H1 (cell line): ENCODE data around the gene CRIP1. TPM values are rescaled to one million over a fixed set of nuclear protein-coding genes. Genes with fewer than 3 reads are reported as not detected.

Source experiments
- CTCF ChIA-PET: fragments of 300-600 bp; sonication (Branson Sonifier 250); formaldehyde crosslinking; loops from one replicate; lab custom pipeline; 2021; ENCODE audit not compliant: partially characterized antibody; lab: Charles Lee
- POLR2A ChIA-PET: fragments of 300-600 bp; sonication (Branson Sonifier 250); formaldehyde crosslinking; loops from one replicate; lab custom pipeline; 2021; ENCODE audit warnings: inconsistent platforms; ENCODE audit not compliant: partially characterized antibody; lab: Charles Lee
- DNase-seq, 2 experiments: peaks; one replicate each; pipeline versions ENCODE4 v3.0.0 to v3.0.0-alpha.2; 2010 to 2022; ENCODE audit warnings: low spot score in 2 of 2, low read depth in 1 of 2, mixed read lengths in 1 of 2
- FAIRE-seq: peaks from 2 replicates; lab custom pipeline; 2011; peaks lifted over from hg19 to GRCh38; lab: Jason Lieb, UNC
- H2AFZ ChIP-seq: 2 replicates; pipeline ENCODE4 v1.8.1; 2012; ENCODE audit warnings: low read length, inconsistent platforms
- H2AK5ac ChIP-seq: 2 replicates; pipeline ENCODE4 v1.6.1; 2013; ENCODE audit warnings: low read depth, low read length
- H2BK120ac ChIP-seq: replicated peaks from 2 replicates; pipeline ENCODE3; 2013; ENCODE audit warnings: low read depth, low read length, inconsistent platforms
- H2BK12ac ChIP-seq: 2 replicates; pipeline ENCODE4 v1.6.1; 2013; ENCODE audit warnings: low read depth, low read length
- H2BK15ac ChIP-seq: 2 replicates; pipeline ENCODE4 v1.6.1; 2013; ENCODE audit warnings: low read length
- H2BK20ac ChIP-seq: 2 replicates; pipeline ENCODE4 v1.6.1; 2013; ENCODE audit warnings: low read length
- H2BK5ac ChIP-seq: 2 replicates; pipeline ENCODE4 v1.6.1; 2013; ENCODE audit warnings: low read depth, low read length
- H3K14ac ChIP-seq: 2 replicates; pipeline ENCODE4 v1.6.1; 2013; ENCODE audit warnings: inconsistent platforms; ENCODE audit not compliant: insufficient read length
- H3K18ac ChIP-seq: 2 replicates; pipeline ENCODE4 v1.6.1; 2013; ENCODE audit warnings: low read length; ENCODE audit errors: extremely low read depth
- H3K23ac ChIP-seq: 2 replicates; pipeline ENCODE4 v1.6.1; 2013; ENCODE audit warnings: inconsistent platforms; ENCODE audit not compliant: insufficient read length
- H3K23me2 ChIP-seq: 2 replicates; pipeline ENCODE4 v1.6.1; 2013; ENCODE audit warnings: low read depth, low read length
- H3K27ac ChIP-seq: 2 replicates; pipeline ENCODE4 v1.6.1; 2011; ENCODE audit warnings: low read depth, low read length, inconsistent platforms
- H3K27me3 ChIP-seq, 4 experiments: replicated peaks in 1 of 4; 1 replicate in 1 of 4; 2 replicates in 3 of 4; pipeline versions ENCODE4 v1.6.1 to v1.8.1; 2011 to 2013; ENCODE audit warnings: low read length in 3 of 4, mild to moderate bottlenecking in 3 of 4, inconsistent platforms in 2 of 4, mixed read lengths in 2 of 4, moderate library complexity in 1 of 4; ENCODE audit not compliant: control insufficient read depth in 3 of 4, insufficient read depth in 3 of 4; ENCODE audit errors: extremely low read depth in 1 of 4
- H3K36me3 ChIP-seq, 4 experiments: 2 replicates each; pipeline versions ENCODE4 v1.6.1 to v1.8.1; 2011 to 2013; ENCODE audit warnings: mild to moderate bottlenecking in 4 of 4, low read length in 3 of 4, moderate library complexity in 2 of 4, control low read depth in 1 of 4, inconsistent platforms in 1 of 4; ENCODE audit not compliant: insufficient read depth in 4 of 4, control insufficient read depth in 2 of 4
- H3K4ac ChIP-seq: replicated peaks from 2 replicates; pipeline ENCODE3; 2013; ENCODE audit warnings: low read length, low read depth, mixed read lengths, inconsistent platforms; ENCODE audit not compliant: insufficient read length
- H3K4me1 ChIP-seq, 4 experiments: replicated peaks in 1 of 4; 1 replicate in 1 of 4; 2 replicates in 3 of 4; pipeline versions ENCODE4 v1.6.1 to v1.8.1; 2011 to 2013; ENCODE audit warnings: low read length in 3 of 4, inconsistent platforms in 2 of 4, mixed read lengths in 1 of 4; ENCODE audit not compliant: insufficient read depth in 4 of 4, control insufficient read depth in 3 of 4
- H3K4me2 ChIP-seq, 2 experiments: 2 replicates each; pipeline versions ENCODE4 v1.6.1 to v1.8.1; 2011 to 2013; ENCODE audit warnings: low read depth in 2 of 2, low read length in 2 of 2, control low read depth in 1 of 2, inconsistent platforms in 1 of 2, mild to moderate bottlenecking in 1 of 2; ENCODE audit not compliant: insufficient read depth in 1 of 2
- H3K4me3 ChIP-seq, 4 experiments: fragments of 200-600, 300-600 bp in 1 of 4; sonication (generic), shearing (Covaris generic), sonication (Bioruptor Twin) in 1 of 4; 2 replicates each; pipeline versions ENCODE4 v1.5.1 to v1.8.1; 2011 to 2016; ENCODE audit warnings: low read length in 4 of 4, low read depth in 3 of 4, control low read depth in 2 of 4, inconsistent platforms in 2 of 4, mild to moderate bottlenecking in 2 of 4, mixed read lengths in 1 of 4, moderate library complexity in 1 of 4; ENCODE audit not compliant: insufficient read depth in 2 of 4; ENCODE audit errors: extremely low read depth in 1 of 4
- H3K56ac ChIP-seq: replicated peaks from 2 replicates; pipeline ENCODE3; 2013; ENCODE audit warnings: low read depth, mild to moderate bottlenecking, mixed read lengths, low read length, inconsistent platforms; ENCODE audit not compliant: insufficient read length
- H3K79me1 ChIP-seq: 2 replicates; pipeline ENCODE4 v1.6.1; 2013; ENCODE audit warnings: low read depth, low read length, control low read depth
- H3K79me2 ChIP-seq, 2 experiments: 2 replicates each; pipeline versions ENCODE4 v1.6.1 to v1.8.1; 2012 to 2013; ENCODE audit warnings: low read length in 2 of 2, mild to moderate bottlenecking in 2 of 2, inconsistent platforms in 1 of 2; ENCODE audit not compliant: insufficient read depth in 2 of 2, control insufficient read depth in 1 of 2
- H3K9ac ChIP-seq, 4 experiments: replicated peaks in 1 of 4; 1 replicate in 1 of 4; 2 replicates in 3 of 4; pipeline versions ENCODE4 v1.6.1 to v1.8.1; 2011 to 2013; ENCODE audit warnings: low read depth in 3 of 4, low read length in 3 of 4, control low read depth in 2 of 4, mild to moderate bottlenecking in 2 of 4, moderate library complexity in 2 of 4, inconsistent platforms in 1 of 4; ENCODE audit errors: extremely low read depth in 1 of 4
- H3K9me3 ChIP-seq, 2 experiments: 2 replicates each; pipeline versions ENCODE4 v1.6.1 to v1.8.1; 2012 to 2013; ENCODE audit warnings: mild to moderate bottlenecking in 2 of 2, moderate library complexity in 2 of 2, control low read depth in 1 of 2, inconsistent platforms in 1 of 2, low read depth in 1 of 2, low read length in 1 of 2, mixed read lengths in 1 of 2; ENCODE audit not compliant: insufficient read depth in 2 of 2
- H4K20me1 ChIP-seq, 2 experiments: replicated peaks in 1 of 2; 2 replicates each; pipeline versions ENCODE3 to v1.8.1; 2011 to 2013; ENCODE audit warnings: inconsistent platforms in 2 of 2, low read length in 2 of 2, mild to moderate bottlenecking in 1 of 2; ENCODE audit not compliant: insufficient read depth in 2 of 2, control insufficient read depth in 1 of 2
- H4K5ac ChIP-seq: 2 replicates; pipeline ENCODE4 v1.6.1; 2013; ENCODE audit warnings: low read length, low read depth, mixed read lengths, inconsistent platforms; ENCODE audit not compliant: insufficient read length
- H4K8ac ChIP-seq: 2 replicates; pipeline ENCODE4 v1.8.0; 2013; ENCODE audit warnings: mild to moderate bottlenecking, moderate library complexity, low read length, inconsistent platforms; ENCODE audit not compliant: insufficient read depth; ENCODE audit errors: extremely low read depth
- H4K91ac ChIP-seq: replicated peaks from 2 replicates; pipeline ENCODE3; 2013; ENCODE audit warnings: low read length, mixed read lengths, inconsistent platforms; ENCODE audit not compliant: insufficient read length
- CBX5 ChIP-seq: fragments of 300-800, 300-1000 bp; sonication (generic); IDR thresholded peaks from 2 replicates; pipeline ENCODE4 v1.7.1; 2016; ENCODE audit warnings: antibody characterized with exemption, low read length, low read depth
- CBX8 ChIP-seq: fragments of 300-800, 300-1000 bp; sonication (generic); IDR thresholded peaks from 2 replicates; pipeline ENCODE4 v1.7.1; 2016; ENCODE audit warnings: low read depth, low read length, borderline replicate concordance
- CTBP2 ChIP-seq: IDR thresholded peaks from 2 replicates; pipeline ENCODE4 v1.7.0; 2011; ENCODE audit warnings: borderline replicate concordance, mild to moderate bottlenecking, moderate library complexity, mixed read lengths, low read length; ENCODE audit not compliant: insufficient read depth, insufficient read length
- MAFK ChIP-seq: IDR thresholded peaks from 2 replicates; pipeline ENCODE4 v1.6.1; 2012; ENCODE audit warnings: low read depth, mild to moderate bottlenecking, improper control_type of control experiment, low read length
- WGBS, 2 experiments: shearing (Covaris generic) in 1 of 2; methylation state at CpG; one replicate each; pipeline versions ENCODE4 v1.1.6 to v1.1.7; 2013 to 2015; ENCODE audit warnings: low lambda C conversion rate in 2 of 2, mixed read lengths in 2 of 2, inconsistent platforms in 1 of 2, low coverage in 1 of 2, missing lambda C conversion rate in 1 of 2; ENCODE audit not compliant: insufficient replicate concordance in 2 of 2, insufficient coverage in 1 of 2, insufficient read length in 1 of 2; ENCODE audit errors: extremely low coverage in 1 of 2, missing lambda C conversion rate in 1 of 2; 5-methylcytosine and 5-hydroxymethylcytosine counted together
- polyA plus RNA-seq, 7 experiments: library from polyadenylated mRNA; depleted of rRNA in 3 of 7; stranded (reverse) in 5 of 7; unstranded in 2 of 7; fragments of >200 nt in 5 of 7; fragments of 200-250 nt in 2 of 7; gene quantifications; 1 replicate in 5 of 7; 2 replicates in 1 of 7; 4 replicates in 1 of 7; pipeline versions ENCODE4 v1.2.1 to v1.2.3, GENCODE V29; 2011 to 2013; ENCODE audit warnings: missing spikeins in 2 of 7, mixed read lengths in 2 of 7
- total RNA-seq: library from RNA; stranded (reverse); fragmentation: NEBNext Ultra II Directional; extraction: Animal tissue kit (Norgen Biotek cat#: 25700); gene quantifications from 2 replicates; pipeline ENCODE4 v1.2.1, GENCODE V29; 2021

Gene CRIP1
- total and polyA plus RNA-seq, 2 of the 8 experiments (the other 6 are each of a cell fraction or from before 2014, with no cell fraction given), result 1.2 to 2.2 TPM

- H2BK15ac ChIP-seq, result no peak overlapping the region
- no peak overlapping the region for H2BK20ac ChIP-seq
- no peak overlapping the region for H3K4ac ChIP-seq
- H3K9ac ChIP-seq, result no peak overlapping the region
- 93% methylated on average over 22 of the region's 22 CpGs; no CpG with 5 or more reads in 1 of the 2 experiments for WGBS, 2 experiments
- H3K79me2 ChIP-seq, result no peaks in the 10 kb centered on the region; a peak in 1 of 4 replicates
- H3K79me1 ChIP-seq, result peaks cover 2% of the 10 kb centered on the region; the same call in 1 of the 2 replicates
- POLR2A ChIA-PET, result no interaction called here
- H3K4me2 ChIP-seq, result no peak overlapping the region
- no peak overlapping the region for H3K23ac ChIP-seq
- H3K36me3 ChIP-seq, result peaks cover 24 to 70% (median 41%) of the 10 kb centered on the region in 4 experiments
- H4K5ac ChIP-seq, result no peak overlapping the region
- no peak overlapping the region for H3K4me3 ChIP-seq
- no peak overlapping the region for H3K27ac ChIP-seq
- H3K23me2 ChIP-seq, result no peaks in the 10 kb centered on the region
- H2AK5ac ChIP-seq, result no peak overlapping the region
- H2BK120ac ChIP-seq, result no peak overlapping the region
- DNase-seq, result no peak
- no peak overlapping the region; the same call in 1 of the 2 replicates for H2BK5ac ChIP-seq
- CTCF ChIA-PET, result interaction anchor here (1.9 to 3.9 kb wide), 2 partner anchors 9 to 14 kb away, joined by 8 to 27 read pairs; no protein-coding TSS in a partner anchor
- H3K14ac ChIP-seq, result no peak overlapping the region
- no peak for FAIRE-seq
- H3K4me1 ChIP-seq, result no peaks in the 10 kb centered on the region
- no peaks in the 10 kb centered on the region for H3K27me3 ChIP-seq
- no peak overlapping the region for H2BK12ac ChIP-seq
- peaks cover 6 to 19% of the 10 kb centered on the region in 2 experiments for H4K20me1 ChIP-seq
- no peak overlapping the region for H4K91ac ChIP-seq
- no peak for TF ChIP-seq CBX8
- TF ChIP-seq CBX5, result no peak
- no peak for TF ChIP-seq MAFK
- no peak for TF ChIP-seq CTBP2
- no peak overlapping the region for H2AFZ ChIP-seq
- no peak overlapping the region for H4K8ac ChIP-seq
- H3K9me3 ChIP-seq, result no peaks in the 10 kb centered on the region
- no peak overlapping the region for H3K56ac ChIP-seq
- no peak overlapping the region for H3K18ac ChIP-seq
Observed at GRCh38 chr14:105455086-105455640, 31.5 kb upstream of the CRIP1 start.
